HFFc6 (cell line): Measurements from ENCODE around the gene TMEM256. TPM values are rescaled to one million over a fixed set of nuclear protein-coding genes. Genes with fewer than 3 reads are reported as not detected.

Source experiments
- DNase-seq: peaks from one replicate; pipeline ENCODE4 v3.0.0-alpha.2; 2018
- H3K27ac Mint-ChIP-seq: 2 replicates; pipeline ENCODE4 v1.8.0; 2020; ENCODE audit warnings: mild to moderate bottlenecking, mixed read lengths
- H3K27me3 Mint-ChIP-seq: 2 replicates; pipeline ENCODE4 v1.8.0; 2021; ENCODE audit warnings: mild to moderate bottlenecking, moderate library complexity, mixed read lengths; ENCODE audit not compliant: insufficient read depth
- H3K36me3 Mint-ChIP-seq: 2 replicates; pipeline ENCODE4 v1.8.0; 2021; ENCODE audit warnings: low read depth, mixed read lengths
- H3K4me1 Mint-ChIP-seq: 2 replicates; pipeline ENCODE4 v1.8.0; 2020; ENCODE audit warnings: low read depth, mixed read lengths
- H3K4me3 Mint-ChIP-seq: 2 replicates; pipeline ENCODE4 v1.8.0; 2020; ENCODE audit warnings: mild to moderate bottlenecking, moderate library complexity, mixed read lengths
- H3K9me3 Mint-ChIP-seq: 2 replicates; pipeline ENCODE4 v1.8.0; 2020; ENCODE audit warnings: mild to moderate bottlenecking, mixed read lengths
- CTCF ChIP-seq: fragments of 200-600 bp; sonication (generic); IDR thresholded peaks from 2 replicates; pipeline ENCODE4 v1.5.0; 2021; ENCODE audit warnings: antibody characterized with exemption, mild to moderate bottlenecking
- total RNA-seq, 6 experiments: library from RNA; stranded (reverse); fragmentation: NEBNext Ultra II Directional; extraction: Animal tissue kit (Norgen Biotek cat#: 25700); gene quantifications; 2 replicates in 1 of 6; 3 replicates in 5 of 6; pipeline ENCODE4 v1.2.3, GENCODE V29; 2021

The TMEM256 gene
- total RNA-seq, 6 experiments from 2014 or later: 52.2 to 79.1 (median 72.3) TPM

GRCh38 chr17:7407485-7408251 lies 3.8 kb upstream of the TMEM256 start, which contains the start of gene NLGN2:
NLGN2 (plus strand) TSS chr17:7407845; CDS start chr17:7408256, 411 bp downstream.
- H3K9me3 Mint-ChIP-seq: no peaks in the 10 kb centered on the region
- H3K4me3 Mint-ChIP-seq: no peak within 1 kb of the TSS; the same call in 1 of the 2 replicates
- H3K27ac Mint-ChIP-seq: no peak within 1 kb of the TSS
- H3K4me1 Mint-ChIP-seq: peaks cover 23% of the 10 kb centered on the region
- H3K36me3 Mint-ChIP-seq: peaks cover 17% of the 10 kb centered on the region
- H3K27me3 Mint-ChIP-seq: peaks cover 2% of the 10 kb centered on the region
- no peak for DNase-seq
- no peak for TF ChIP-seq CTCF

GRCh38 chr17:7407082-7407481 lies 3.2 kb upstream of the TMEM256 start:
- peaks cover 17% of the 10 kb centered on the region for H3K36me3 Mint-ChIP-seq
- DNase-seq: no peak
- peaks cover under 1% of the 10 kb centered on the region for H3K27me3 Mint-ChIP-seq
- no peaks in the 10 kb centered on the region for H3K9me3 Mint-ChIP-seq
- no peak for TF ChIP-seq CTCF
- peaks cover 18% of the 10 kb centered on the region for H3K4me1 Mint-ChIP-seq
- no peak overlapping the region for H3K27ac Mint-ChIP-seq
- H3K4me3 Mint-ChIP-seq: no peak overlapping the region

GRCh38 chr17:7406235-7406825 lies 2.4 kb upstream of the TMEM256 start:
- peaks cover 23% of the 10 kb centered on the region for H3K36me3 Mint-ChIP-seq
- no peak for DNase-seq
- H3K4me3 Mint-ChIP-seq: peak overlapping the region; percentile 92
- H3K4me1 Mint-ChIP-seq: peaks cover 23% of the 10 kb centered on the region
- no peak for TF ChIP-seq CTCF
- H3K27ac Mint-ChIP-seq: peak overlapping the region; percentile 86
- no peaks in the 10 kb centered on the region; the same call in 1 of the 2 replicates for H3K27me3 Mint-ChIP-seq
- H3K9me3 Mint-ChIP-seq: no peaks in the 10 kb centered on the region

GRCh38 chr17:7405350-7406234 lies 1.7 kb upstream of the TMEM256 start:
- no peak for TF ChIP-seq CTCF
- peaks cover 27% of the 10 kb centered on the region for H3K4me1 Mint-ChIP-seq
- no peaks in the 10 kb centered on the region; the same call in 1 of the 2 replicates for H3K27me3 Mint-ChIP-seq
- H3K36me3 Mint-ChIP-seq: peaks cover 27% of the 10 kb centered on the region
- peak overlapping the region; percentile 86 for H3K27ac Mint-ChIP-seq
- DNase-seq: no peak
- no peaks in the 10 kb centered on the region for H3K9me3 Mint-ChIP-seq
- H3K4me3 Mint-ChIP-seq: peak overlapping the region; percentile 92

GRCh38 chr17:7404737-7405349 lies 946 bp upstream of the TMEM256 start:
- H3K27me3 Mint-ChIP-seq: no peaks in the 10 kb centered on the region
- H3K27ac Mint-ChIP-seq: peak overlapping the region; percentile 87
- H3K4me1 Mint-ChIP-seq: peaks cover 29% of the 10 kb centered on the region
- peaks cover 21% of the 10 kb centered on the region for H3K36me3 Mint-ChIP-seq
- peak overlapping the region; percentile 92 for H3K4me3 Mint-ChIP-seq
- no peaks in the 10 kb centered on the region for H3K9me3 Mint-ChIP-seq
- DNase-seq: peak; percentile 6
- peak; percentile 25 for TF ChIP-seq CTCF
